IMR-90 (cell line): ENCODE results near the gene PPP2R2D. TPM values are rescaled to one million over a fixed set of nuclear protein-coding genes. Genes with fewer than 3 reads are reported as not detected.

Experiments
- ATAC-seq: fragments of 200-7000 bp; cut with Tn5 transposase; 2 replicates; pipeline ENCODE4 v1.9.1; 2020; ENCODE audit warnings: low read depth, mild to moderate bottlenecking, moderate library complexity
- BruUV-seq: library from RNA; stranded (reverse); fragments of 400-500 nt; replicated peaks from 2 replicates; lab custom pipeline; 2021; lab: Mats Ljungman, UMichigan
- CTCF ChIA-PET: fragments of 300-600 bp; formaldehyde crosslinking; extraction: SDS; loops from one replicate; lab custom pipeline; 2021; ENCODE audit warnings: antibody characterized with exemption; lab: Yijun Ruan, JAX
- POLR2A ChIA-PET: fragments of 300-600 bp; sonication (Branson Sonifier 250); formaldehyde crosslinking; loops from one replicate; lab custom pipeline; 2022; ENCODE audit warnings: antibody characterized with exemption; ENCODE audit not compliant: unreplicated experiment; lab: Charles Lee
- DNase-seq: peaks from one replicate; pipeline ENCODE4 v3.0.0; 2013
- H2AFZ ChIP-seq: replicated peaks from 2 replicates; pipeline ENCODE3; 2013; ENCODE audit warnings: low read length, mild to moderate bottlenecking; ENCODE audit not compliant: poor library complexity
- H2AK5ac ChIP-seq: 2 replicates; pipeline ENCODE4 v1.6.1; 2013; ENCODE audit warnings: low read depth, low read length, inconsistent platforms
- H2AK9ac ChIP-seq: replicated peaks from 2 replicates; pipeline ENCODE3; 2013; ENCODE audit warnings: mild to moderate bottlenecking, low read depth, low read length, moderate library complexity; ENCODE audit not compliant: poor library complexity
- H2BK120ac ChIP-seq: 2 replicates; pipeline ENCODE4 v1.6.1; 2013; ENCODE audit warnings: low read depth, low read length, inconsistent platforms
- H2BK15ac ChIP-seq: 3 replicates; pipeline ENCODE4 v1.6.1; 2013; ENCODE audit warnings: low read depth, low read length, inconsistent platforms
- H2BK20ac ChIP-seq: 2 replicates; pipeline ENCODE4 v1.6.1; 2013; ENCODE audit warnings: low read depth, mild to moderate bottlenecking, inconsistent platforms, low read length, moderate library complexity
- H2BK5ac ChIP-seq: 2 replicates; pipeline ENCODE4 v1.6.1; 2013; ENCODE audit warnings: mild to moderate bottlenecking, low read depth, low read length, inconsistent platforms; ENCODE audit not compliant: poor library complexity, severe bottlenecking
- H3K14ac ChIP-seq: replicated peaks from 2 replicates; pipeline ENCODE4 v1.6.1; 2013; ENCODE audit warnings: low read depth, low read length, inconsistent platforms
- H3K18ac ChIP-seq: 2 replicates; pipeline ENCODE4 v1.6.1; 2013; ENCODE audit warnings: low read depth, low read length, control low read depth
- H3K23ac ChIP-seq: 2 replicates; pipeline ENCODE4 v1.6.1; 2013; ENCODE audit warnings: low read depth, low read length, inconsistent platforms
- H3K27ac ChIP-seq: 2 replicates; pipeline ENCODE4 v1.5.1; 2013; ENCODE audit warnings: mild to moderate bottlenecking, control low read depth, low read length; ENCODE audit not compliant: insufficient read depth
- H3K27me3 ChIP-seq: 2 replicates; pipeline ENCODE4 v1.6.1; 2013; ENCODE audit warnings: low read length; ENCODE audit not compliant: control insufficient read depth, insufficient read depth
- H3K36me3 ChIP-seq: 2 replicates; pipeline ENCODE4 v1.6.1; 2013; ENCODE audit warnings: low read length, mixed read lengths; ENCODE audit not compliant: control insufficient read depth, insufficient read depth
- H3K4ac ChIP-seq: 2 replicates; pipeline ENCODE4 v1.6.1; 2013; ENCODE audit warnings: low read depth, low read length, inconsistent platforms
- H3K4me1 ChIP-seq: 2 replicates; pipeline ENCODE4 v1.6.1; 2013; ENCODE audit warnings: low read length, mixed read lengths; ENCODE audit not compliant: control insufficient read depth, insufficient read depth
- H3K4me2 ChIP-seq: 2 replicates; pipeline ENCODE4 v1.6.1; 2013; ENCODE audit warnings: low read depth, mild to moderate bottlenecking, control low read depth, low read length, moderate library complexity
- H3K4me3 ChIP-seq: 2 replicates; pipeline ENCODE4 v1.5.1; 2013; ENCODE audit warnings: low read depth, mild to moderate bottlenecking, control low read depth, low read length, moderate library complexity; ENCODE audit not compliant: insufficient read depth
- H3K56ac ChIP-seq: 2 replicates; pipeline ENCODE4 v1.6.1; 2013; ENCODE audit warnings: low read length, inconsistent platforms; ENCODE audit not compliant: insufficient read depth; ENCODE audit errors: extremely low read depth
- H3K79me1 ChIP-seq, 2 experiments: 2 replicates each; pipeline ENCODE4 v1.6.1; 2013; ENCODE audit warnings: low read length in 2 of 2, inconsistent platforms in 1 of 2, low read depth in 1 of 2
- H3K9ac ChIP-seq: 2 replicates; pipeline ENCODE4 v1.6.1; 2013; ENCODE audit warnings: low read depth, low read length, control low read depth
- H3K9me1 ChIP-seq: 2 replicates; pipeline ENCODE4 v1.6.1; 2013; ENCODE audit warnings: low read length, inconsistent platforms; ENCODE audit not compliant: insufficient read depth
- H3K9me3 ChIP-seq: 2 replicates; pipeline ENCODE4 v1.6.1; 2013; ENCODE audit warnings: low read length; ENCODE audit not compliant: control insufficient read depth, insufficient read depth
- H4K20me1 ChIP-seq: 2 replicates; pipeline ENCODE4 v1.6.1; 2013; ENCODE audit warnings: low read length, inconsistent platforms; ENCODE audit not compliant: insufficient read depth
- H4K5ac ChIP-seq: 2 replicates; pipeline ENCODE4 v1.6.1; 2013; ENCODE audit warnings: mild to moderate bottlenecking, low read depth, low read length, control low read depth
- H4K8ac ChIP-seq, 2 experiments: 2 replicates each; pipeline ENCODE4 v1.6.1; 2013; ENCODE audit warnings: low read depth in 2 of 2, low read length in 2 of 2, control low read depth in 1 of 2, inconsistent platforms in 1 of 2
- H4K91ac ChIP-seq: 2 replicates; pipeline ENCODE4 v1.6.1; 2013; ENCODE audit warnings: low read depth, low read length, inconsistent platforms; ENCODE audit not compliant: insufficient read depth
- MXI1 ChIP-seq: IDR thresholded peaks from 2 replicates; pipeline ENCODE4 v1.6.1; 2012; ENCODE audit warnings: low read depth, mild to moderate bottlenecking, low read length, moderate library complexity, borderline replicate concordance
- NFE2L2 ChIP-seq: fragments of 150-350 bp; IDR thresholded peaks from 2 replicates; pipeline ENCODE4 v1.6.1; 2016; ENCODE audit warnings: low read depth, mild to moderate bottlenecking, low read length
- SMC3 ChIP-seq: fragments of 150-350 bp; IDR thresholded peaks from 2 replicates; pipeline ENCODE4 v1.6.1; 2016; ENCODE audit warnings: low read depth, mild to moderate bottlenecking, antibody characterized with exemption, low read length, moderate library complexity
- WGBS, 2 experiments: methylation state at CpG; one replicate each; pipeline versions ENCODE4 v1.1.5 to v1.1.7; 2013; ENCODE audit warnings: missing lambda C conversion rate in 2 of 2; ENCODE audit not compliant: insufficient read length in 1 of 2; ENCODE audit errors: extremely low coverage in 2 of 2; 5-methylcytosine and 5-hydroxymethylcytosine counted together
- dilution Hi-C: fragments of 300-500 bp; cut with HindIII; formaldehyde crosslinking; loops from one replicate; pipeline ENCODE4 v1.14.3; 2018; ENCODE audit warnings: low sequenced_read_pairs; ENCODE audit not compliant: unreplicated experiment
- in situ Hi-C: fragments of 300-500 bp; cut with MboI; formaldehyde crosslinking; loops from 3 replicates; pipeline ENCODE4 v1.14.3; 2019; ENCODE audit warnings: low sequenced_read_pairs, inconsistent platforms, mixed read lengths
- intact Hi-C: fragments of 100-400 bp; cut with micrococcal nuclease; formaldehyde crosslinking; loops from 2 replicates; pipeline ENCODE4 v1.10.0; 2022
- polyA plus RNA-seq, 3 experiments: library from polyadenylated mRNA; depleted of rRNA; stranded (reverse); fragments of >200 nt; gene quantifications; 2 replicates each; pipeline ENCODE4 v1.2.3, GENCODE V29; 2012; ENCODE audit warnings: low replicate concordance in 1 of 3
- total RNA-seq: library from RNA; depleted of rRNA; stranded (reverse); fragments of >200 nt; gene quantifications from 2 replicates; pipeline ENCODE4 v1.2.3, GENCODE V29; 2012

PPP2R2D gene
- total and polyA plus RNA-seq, 2 of the 4 experiments (the other 2 are of a cell fraction) = 22.8 to 23.8 TPM

- Histone ChIP-seq H2BK15ac (no peak overlapping the region), H3K9me1 (no peaks in the 10 kb centered on the region), H3K27ac (no peak overlapping the region), H4K20me1 (no peaks in the 10 kb centered on the region), H3K4me2 (no peak overlapping the region), H2AK9ac (no peak overlapping the region), H3K9me3 (peaks cover 24% of the 10 kb centered on the region), H2BK20ac (no peak overlapping the region), H3K27me3 (no peaks in the 10 kb centered on the region), H3K56ac (no peak overlapping the region), H4K8ac (no peak overlapping the region), H4K5ac (no peak overlapping the region), H2AK5ac (no peak overlapping the region), H3K36me3 (no peaks in the 10 kb centered on the region), H3K18ac (no peak overlapping the region), H3K79me1 (no peaks in the 10 kb centered on the region), H2BK5ac (no peak overlapping the region), H4K91ac (no peak overlapping the region), H3K23ac (no peak overlapping the region), H3K4me3 (no peak overlapping the region), H2AFZ (no peak overlapping the region), H3K4me1 (no peaks in the 10 kb centered on the region), H3K9ac (no peak overlapping the region), H2BK120ac (no peak overlapping the region), H3K4ac (no peak overlapping the region), H3K14ac (no peak overlapping the region)
- BruUV-seq = no TSS peak
- in situ Hi-C loops = no loop called here
- DNase-seq = no peak
- dilution Hi-C loops = no loop called here
- WGBS, 2 experiments = 52% methylated on average over 2 of the region's 13 CpGs; no CpG with 5 or more reads in 1 of the 2 experiments
- CTCF ChIA-PET = no interaction called here
- POLR2A ChIA-PET = no interaction called here
- TF ChIP-seq SMC3 (no peak), MXI1 (no peak), NFE2L2 (no peak)
- intact Hi-C loops = no loop called here
- no peak for ATAC-seq
Observed at GRCh38 chr10:131853610-131853964, 47.2 kb upstream of the PPP2R2D start.
